DLD1 (cell line): Measurements from ENCODE around the gene PML.
"Not testable (repeated sequence)": the region's sequence is repeated elsewhere in the genome, so short reads cannot be mapped to it uniquely, and the experiment has no call there.

Experiments
- in situ Hi-C: cut with HindIII; loops from 2 replicates; pipeline ENCODE4 v1.10.0; 2017; ENCODE audit warnings: low sequenced_read_pairs

Gene PML

DNA sequence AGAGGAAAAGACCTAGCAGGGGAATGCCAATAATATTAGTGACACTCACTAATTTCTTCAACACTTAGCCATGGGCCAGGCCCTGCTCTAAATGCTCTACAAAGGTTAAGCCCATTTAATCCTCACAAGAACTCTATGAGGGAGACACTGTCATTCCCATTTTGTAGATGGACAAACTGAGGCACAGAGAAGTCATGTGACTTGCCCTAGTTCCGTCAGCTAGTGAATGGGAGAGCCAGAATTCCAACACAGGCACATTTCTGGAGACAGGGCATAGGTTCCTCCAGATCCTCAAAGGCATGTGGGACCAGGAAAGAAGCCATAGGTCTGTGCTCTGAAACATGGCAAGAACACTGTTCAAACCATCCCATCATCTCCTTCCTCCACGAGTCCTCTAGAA is 36.7 kb upstream of the PML start:
- in situ Hi-C loops, result no loop called here

DNA sequence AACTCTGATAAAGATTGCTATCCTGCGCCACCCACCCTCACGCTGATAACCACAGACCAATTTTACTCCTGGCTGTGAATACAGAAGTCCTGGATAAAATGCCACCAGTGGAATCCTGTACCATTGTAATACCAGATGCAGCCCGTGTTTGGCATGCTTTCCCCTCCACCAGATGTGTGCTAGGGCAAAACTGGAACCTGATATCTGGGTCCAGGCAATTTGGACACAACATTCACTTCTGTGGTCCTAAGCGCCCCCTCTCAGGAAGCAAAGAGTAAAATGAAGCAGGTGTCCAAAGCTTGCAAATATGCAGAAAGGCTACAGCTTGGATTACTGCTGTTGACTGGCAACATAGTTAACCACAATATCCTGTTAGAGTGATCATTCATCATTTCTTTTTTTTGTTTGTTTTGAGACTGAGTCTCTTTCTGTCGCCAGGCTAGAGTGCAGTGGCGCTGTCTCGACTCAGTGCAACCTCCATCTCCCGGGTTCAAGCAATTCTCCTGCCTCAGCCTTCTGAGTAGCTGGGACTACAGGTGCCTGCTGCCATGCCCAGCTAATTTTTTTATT is 35.4 kb upstream of the PML start:
- in situ Hi-C loops, result no loop called here

DNA sequence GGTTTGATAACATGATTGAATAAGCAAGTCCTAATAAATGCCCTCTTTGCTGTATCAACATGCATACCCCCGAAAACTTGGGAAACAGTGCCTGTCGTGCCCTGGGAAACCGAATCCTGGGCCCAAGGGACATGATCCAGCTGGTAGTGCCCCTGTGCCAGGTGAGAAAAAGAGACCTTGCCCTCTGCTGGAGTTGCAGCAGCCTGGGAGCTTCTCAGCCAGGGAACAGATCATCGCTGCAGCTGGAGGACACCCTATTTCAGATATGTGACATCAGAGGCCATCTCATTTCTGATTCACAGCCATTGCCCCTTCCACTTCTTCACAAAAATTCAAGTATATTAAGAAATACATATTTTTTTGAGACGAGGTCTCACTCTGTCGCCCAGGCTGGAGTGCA is 34.7 kb upstream of the PML start:
- in situ Hi-C loops, result no loop called here

DNA sequence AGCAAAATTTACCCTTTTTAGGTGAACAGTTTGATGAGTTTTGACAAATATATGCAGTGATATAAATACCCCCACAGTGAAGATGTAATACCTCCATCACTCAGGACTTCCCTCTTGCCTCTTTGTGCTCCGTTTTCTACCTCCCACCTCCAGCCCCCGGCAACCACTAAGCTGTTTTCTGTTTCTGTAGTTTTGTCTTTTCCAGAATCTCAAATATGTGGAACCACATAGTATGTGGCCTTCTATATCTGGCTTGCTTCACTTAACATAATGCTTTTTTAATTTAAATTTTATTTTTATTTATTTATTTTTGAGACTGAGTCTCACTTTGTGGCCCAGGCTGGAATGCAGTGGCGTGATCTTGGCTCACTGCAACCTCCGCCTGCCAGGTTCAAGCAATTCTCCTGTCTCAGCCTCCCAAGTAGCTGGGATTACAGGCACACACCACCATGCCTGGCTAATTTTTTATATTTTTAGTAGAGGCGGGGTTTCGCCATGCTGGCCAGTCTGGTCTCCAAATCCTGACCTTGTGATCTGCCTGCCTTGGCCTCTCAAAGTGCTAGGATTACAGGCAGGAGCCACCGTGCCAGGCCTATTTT is 33.9 kb upstream of the PML start:
- in situ Hi-C loops, result not testable (repeated sequence)

DNA sequence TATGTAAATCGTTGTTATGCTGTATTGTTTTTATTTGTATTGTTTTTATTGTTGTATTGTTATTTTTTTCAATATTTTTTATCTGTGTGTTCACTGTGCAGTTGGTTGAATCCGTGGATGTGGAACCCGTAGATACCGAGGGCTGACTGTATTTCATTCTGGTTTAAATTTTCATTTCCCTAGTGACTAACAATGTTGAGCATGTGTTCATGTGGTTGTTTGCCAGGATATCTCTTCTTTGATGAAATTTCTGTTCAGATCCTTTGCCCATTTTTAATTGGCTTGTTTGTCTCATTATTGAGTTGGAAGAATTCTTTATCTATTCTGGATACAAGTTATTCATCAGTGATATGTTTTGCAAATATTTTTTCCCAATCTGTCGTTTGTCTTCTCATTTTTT is 32.1 kb upstream of the PML start:
- in situ Hi-C loops, result no loop called here

DNA sequence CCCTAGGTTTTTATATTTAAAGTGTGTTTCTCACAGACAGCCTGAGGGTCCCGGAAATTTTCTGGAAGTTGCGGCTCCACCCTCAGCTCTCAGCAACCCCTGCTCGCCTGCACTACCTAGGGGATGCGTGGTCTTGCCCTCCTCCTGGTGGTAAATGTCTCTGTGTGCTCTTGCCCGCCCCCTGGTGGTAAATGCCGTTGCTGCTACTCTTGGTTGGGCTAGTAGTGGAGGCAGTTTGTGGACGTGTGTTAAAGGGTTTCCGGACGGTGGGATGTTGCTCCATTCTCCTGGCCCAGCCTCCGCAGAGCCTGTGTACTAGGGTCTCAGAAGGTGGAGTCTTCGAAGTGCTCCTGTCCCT is 29.8 kb upstream of the PML start:
- in situ Hi-C loops, result no loop called here

DNA sequence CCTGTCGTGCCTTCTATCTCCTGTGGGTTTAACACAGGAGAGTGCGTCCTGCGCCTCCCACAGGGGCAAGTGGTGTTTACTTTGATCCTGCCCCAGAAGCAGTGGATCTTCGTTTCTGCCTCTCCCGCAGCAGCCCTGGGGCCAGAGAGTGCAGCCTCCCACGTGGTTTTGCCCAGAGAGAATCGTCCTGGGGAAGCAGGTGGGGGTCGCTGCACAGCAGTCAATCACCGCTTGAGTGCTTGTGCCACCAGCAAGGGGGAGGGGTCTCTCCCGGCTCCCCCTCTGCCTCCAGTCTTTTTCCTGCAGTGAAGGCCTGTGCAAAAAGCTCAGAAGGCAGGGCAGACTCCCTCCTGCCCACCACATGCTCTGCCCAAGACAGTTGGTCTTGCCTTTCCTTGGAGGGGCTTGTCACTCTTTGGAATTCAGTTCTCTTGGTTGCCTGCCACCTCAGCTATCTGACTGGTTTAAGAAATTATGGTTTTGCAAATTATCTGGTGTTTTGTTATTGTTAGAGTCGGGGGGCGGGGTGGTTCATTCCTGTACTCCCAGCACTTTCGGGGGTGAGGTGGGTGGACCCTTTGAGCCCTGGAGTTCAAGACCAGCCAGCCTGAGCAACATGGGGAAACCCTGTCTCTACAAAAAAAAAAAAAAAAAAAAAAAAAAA is 29.3 kb upstream of the PML start:
- in situ Hi-C loops, result no loop called here

DNA sequence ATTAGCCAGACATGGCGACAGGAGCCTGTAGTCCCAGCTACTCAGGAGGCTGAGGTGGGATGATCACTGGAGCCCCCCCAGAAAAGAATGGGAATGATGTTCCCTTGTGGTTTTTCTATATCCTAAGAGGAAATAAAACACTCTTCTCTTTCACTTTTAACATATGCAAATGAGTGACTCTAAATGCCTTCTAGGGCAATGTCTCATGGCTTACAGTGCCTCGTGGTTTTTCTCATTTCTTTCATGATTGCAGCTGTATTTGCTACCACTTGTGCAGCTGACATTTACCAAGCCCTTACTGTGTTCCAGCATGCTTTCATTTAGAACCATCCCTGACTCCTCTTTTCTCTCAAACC is 28.8 kb upstream of the PML start:
- in situ Hi-C loops, result no loop called here

DNA sequence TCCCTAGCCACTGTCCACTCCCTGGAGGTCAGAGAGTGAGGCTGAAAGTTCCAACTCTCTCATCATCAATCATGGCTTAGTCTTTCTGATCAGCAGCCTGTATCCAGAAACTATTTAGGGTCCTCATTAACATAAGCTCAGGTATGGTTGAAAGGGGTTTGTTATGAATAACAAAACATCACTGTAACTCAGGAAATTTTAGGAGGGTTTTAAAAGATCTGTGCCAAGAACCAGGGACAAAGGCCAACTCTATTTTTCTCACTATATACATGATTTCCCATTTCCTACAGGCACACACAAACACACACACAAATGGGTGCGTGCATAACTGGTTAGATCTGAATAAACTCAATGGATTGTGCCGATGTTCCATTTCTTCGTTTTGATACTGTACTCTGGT is 26.1 kb upstream of the PML start:
- in situ Hi-C loops, result no loop called here

DNA sequence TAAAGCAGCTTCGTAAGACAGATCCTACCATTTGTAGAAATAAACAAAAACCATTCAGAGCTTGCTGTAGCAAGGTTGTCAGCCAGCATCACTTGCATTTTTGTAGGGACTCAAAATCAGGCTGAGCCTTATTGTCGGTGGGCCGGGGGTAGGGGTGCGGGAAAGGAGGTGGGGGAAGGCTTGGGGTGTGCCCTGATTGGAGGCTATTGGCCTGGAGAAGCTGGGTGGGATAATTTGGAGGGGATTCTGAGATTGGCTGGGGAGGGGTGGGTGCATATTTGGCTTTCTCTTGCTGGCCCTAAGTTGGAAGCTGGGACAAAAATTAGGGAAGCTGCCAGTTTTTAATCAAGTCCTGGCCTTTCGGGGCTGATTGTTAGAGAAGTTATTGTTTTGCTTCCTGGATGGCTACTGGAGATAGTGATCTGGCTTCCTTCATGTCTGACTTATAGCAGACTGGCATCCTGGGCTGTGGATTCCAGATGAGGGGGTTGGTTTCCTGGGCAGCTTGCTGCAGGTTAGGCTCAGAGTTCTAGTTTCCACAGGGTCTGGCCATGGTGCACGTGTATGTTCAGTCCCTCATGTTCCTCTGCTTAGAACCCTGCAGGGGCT is 25.3 kb upstream of the PML start:
- in situ Hi-C loops, result no loop called here

DNA sequence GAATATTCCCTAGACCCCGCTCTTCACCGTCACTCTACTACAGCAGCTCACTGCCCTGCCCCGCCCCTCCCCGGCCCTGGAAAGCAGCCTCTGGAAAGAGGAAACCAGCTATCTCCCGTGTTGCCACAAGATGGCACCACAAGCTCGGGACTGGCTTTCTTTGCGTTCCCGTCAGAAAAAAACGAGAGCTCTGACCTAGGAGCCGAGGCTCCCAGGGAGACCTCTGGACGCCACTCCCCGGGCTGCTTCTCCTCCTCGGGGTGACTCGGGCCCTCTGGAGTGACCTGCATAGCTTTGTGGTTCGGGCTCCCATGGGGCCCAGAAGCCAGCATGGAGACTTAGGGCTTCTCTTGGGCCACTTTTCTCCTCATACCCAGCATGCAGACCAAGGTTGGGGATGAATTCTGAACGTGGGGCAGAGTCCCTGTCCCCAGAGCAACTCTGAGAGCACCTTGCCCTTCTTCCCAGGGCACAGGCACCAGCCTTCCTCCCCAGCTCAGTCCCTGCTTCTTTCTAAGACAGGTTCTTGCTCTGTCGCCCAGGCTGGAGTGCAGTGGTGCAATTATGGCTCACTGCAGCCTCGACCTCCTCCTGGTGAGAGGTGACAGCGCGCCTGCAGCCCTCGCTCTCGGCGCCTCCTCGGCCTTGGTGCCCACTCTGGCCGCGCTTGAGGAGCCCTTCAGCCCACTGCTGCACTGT is 21.4 kb upstream of the PML start:
- in situ Hi-C loops, result no loop called here

DNA sequence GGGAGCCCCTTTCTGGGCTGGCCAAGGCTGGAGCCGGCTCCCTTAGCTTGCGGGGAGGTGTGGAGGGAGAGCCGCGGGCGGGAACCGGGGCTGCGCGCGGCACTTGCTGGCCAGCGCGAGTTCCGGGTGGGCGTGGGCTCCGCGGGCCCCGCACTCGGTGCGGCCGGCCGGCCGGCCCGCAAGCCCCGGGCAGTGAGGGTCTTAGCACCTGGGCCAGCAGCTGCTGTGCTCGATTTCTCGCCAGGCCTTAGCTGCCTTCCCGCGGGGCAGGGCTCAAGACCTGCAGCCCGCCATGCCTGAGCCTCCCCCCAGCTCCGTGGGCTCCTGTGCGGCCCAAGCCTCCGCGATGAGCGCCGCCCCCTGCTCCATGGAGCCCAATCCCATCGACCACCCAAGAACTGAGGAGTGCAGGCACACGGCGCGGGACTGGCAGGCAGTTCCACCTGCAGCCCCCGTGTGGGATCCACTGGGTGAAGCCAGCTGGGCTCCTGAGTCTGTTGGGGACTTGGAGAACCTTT is 20.8 kb upstream of the PML start:
- in situ Hi-C loops, result not testable (repeated sequence)

DNA sequence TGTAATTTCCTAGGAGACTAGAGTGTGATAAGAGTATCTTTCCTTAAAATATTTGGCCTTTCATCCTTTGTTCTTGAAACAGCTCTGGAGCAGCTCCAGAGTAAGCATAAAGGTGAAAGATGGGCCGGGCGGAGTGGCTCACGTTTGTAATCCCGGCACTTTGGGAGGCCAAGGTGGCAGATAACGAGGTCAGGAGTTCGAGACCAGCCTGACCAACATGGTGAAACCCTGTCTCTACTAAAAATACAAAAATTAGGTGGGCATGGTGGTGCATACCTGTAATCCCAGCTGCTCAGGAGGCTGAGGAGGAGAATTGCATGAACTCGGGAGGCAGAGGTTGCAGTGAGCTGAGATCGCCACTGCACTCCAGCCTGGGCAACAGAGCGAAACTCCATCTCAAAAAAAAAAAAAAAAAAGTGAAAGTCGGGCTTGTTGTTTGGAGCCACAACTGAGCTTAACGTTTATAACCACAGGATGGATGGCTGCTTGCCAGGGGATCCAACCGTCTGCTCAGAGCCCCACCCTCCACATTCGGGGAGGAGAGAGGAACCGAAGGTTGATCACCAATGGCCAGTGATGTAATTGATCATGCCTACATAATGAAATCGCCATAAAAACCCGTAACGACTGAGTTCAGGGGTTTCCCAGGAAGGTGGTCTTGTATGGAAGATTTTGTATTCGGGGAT is 18.9 kb upstream of the PML start:
- in situ Hi-C loops, result not testable (repeated sequence)

DNA sequence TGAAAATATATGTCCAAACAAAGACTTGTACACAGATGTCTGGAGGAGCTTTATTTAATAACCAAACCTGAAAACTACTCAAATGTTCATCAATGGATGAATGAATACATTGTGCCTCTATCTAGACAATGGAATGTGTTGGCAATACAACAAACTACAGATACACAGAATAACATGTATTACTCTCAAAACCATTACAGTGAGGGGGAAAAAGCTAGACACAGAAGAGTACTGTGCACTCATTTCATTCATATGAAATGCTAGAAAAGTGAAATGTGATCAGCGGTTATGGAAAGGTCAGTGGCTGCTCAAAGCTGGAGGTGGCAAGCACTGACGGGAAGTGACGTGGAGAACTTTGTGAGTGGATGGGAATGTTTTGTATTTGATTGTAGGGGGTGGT is 15.6 kb upstream of the PML start:
- in situ Hi-C loops, result no loop called here

DNA sequence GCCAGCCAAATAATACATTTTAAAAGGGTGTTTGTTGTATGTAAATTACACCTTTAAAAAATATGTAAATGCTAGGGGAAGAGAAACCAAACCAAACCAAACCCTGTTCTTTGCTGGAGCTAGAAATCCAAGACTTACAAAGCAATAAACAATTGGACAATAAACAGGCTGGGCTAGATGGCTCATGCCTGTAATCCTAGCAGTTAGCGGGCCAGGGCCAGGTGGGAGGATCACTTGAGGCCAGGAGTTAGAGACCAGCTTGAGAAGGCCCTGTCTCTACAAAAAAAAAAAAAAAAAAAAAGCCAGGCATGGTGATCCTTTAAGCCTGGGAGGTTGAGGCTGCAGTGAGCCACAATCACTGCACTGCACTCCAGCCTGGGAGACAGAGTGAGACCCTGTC is 14.9 kb upstream of the PML start:
- in situ Hi-C loops, result no loop called here

DNA sequence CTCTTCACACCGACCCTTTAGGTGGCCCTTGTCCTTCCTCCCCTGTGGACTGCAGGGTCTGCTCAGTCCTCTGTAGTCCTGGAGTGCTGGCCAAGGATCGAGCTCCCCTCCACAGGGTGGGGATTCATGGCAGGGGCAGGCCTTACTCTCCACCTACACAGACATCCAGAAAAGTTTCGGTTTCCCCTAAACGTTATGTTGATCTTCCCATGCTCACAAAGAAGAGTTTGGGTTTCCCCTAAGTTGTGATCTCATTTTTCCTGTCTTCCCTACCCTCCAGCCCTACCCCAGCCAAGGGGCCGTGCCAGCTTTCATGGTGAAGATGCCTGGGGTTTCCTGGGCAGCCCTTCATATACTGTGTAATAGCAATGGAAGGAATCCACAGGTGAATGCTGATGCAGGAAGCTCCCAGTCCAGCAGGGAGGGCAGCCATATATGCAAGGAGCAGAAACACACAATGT is 12.7 kb upstream of the PML start:
- in situ Hi-C loops, result no loop called here

DNA sequence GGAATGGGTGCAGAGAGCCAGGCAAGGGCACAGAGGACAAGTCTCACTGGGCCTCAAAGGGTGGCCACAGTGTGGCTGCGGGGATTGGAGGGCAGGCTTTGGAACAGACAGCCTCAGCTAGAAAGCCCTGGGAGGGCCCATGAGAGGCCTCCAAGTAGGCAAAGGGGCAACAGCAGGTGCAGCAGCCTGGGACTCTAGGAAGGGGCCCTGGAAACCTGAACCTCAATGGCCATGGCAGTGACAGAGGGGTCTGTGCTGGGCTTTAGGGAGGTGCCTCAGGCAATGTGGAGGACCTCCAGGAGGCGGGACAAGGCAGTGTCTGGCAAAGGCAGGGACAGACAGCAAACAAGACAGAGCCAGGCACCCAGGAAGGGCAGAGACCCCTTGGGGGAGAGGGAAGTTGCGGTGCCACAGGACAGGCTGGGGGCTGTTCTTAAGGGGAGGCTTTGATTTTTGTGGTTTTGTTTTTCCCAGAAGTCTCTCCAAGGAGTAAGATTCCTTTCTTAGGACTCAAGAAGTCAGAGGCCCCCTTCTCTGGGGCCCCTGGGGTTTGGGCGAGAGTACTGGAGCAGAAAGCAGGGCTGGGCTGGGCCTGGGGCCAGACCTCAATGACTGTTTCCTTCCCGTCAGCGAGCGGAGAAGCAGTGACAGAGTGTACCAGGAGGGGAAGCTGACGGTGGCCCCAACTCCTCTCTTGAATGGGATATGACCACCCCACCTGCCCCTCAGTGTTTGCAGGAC is 12.1 kb upstream of the PML start:
- in situ Hi-C loops, result no loop called here

DNA sequence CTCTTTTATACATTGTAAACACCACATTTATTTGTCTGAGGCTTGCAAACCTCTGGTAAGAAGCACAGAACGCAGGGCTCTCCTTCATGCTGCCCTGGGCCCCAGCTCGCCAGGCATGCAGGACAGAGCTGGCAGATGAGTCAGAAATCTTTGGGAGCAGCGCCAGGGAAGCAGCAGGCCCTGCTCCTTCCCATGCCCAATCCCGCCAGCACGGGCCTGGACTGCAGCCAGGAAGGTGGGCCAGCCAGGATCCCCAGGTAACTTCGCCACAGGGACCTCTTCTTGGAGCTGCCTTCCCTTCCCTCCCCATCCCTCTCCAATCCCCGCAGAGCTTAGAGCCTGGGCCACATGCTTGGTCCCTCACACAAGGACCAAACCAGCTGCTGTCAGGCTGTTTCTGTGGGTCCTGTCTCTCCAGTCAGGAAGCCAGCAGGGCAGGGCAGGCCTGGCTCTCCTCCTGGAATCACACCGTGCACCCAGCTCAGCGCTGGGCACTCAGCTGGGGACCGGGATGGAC is 11.2 kb upstream of the PML start:
- in situ Hi-C loops, result no loop called here

DNA sequence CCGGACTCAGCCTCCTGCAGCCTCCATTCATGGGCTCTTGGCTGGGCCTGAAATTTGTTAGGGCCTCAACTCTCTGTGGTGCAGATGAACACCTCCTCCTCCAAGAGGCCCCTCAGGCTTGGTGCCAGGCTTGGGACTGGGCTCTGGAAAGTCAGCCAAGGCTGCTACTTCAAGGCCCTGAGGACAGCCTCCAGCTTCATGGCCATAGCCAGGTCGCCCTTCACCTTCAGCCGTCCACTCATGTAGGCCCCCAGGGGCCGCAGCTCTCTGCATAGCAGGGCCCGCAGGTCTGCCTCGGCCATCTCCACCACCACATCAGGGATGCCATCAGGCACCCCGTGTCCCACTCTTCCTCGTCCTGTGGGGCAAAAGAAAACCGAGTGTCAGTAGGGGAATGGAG is 10.7 kb upstream of the PML start:
- in situ Hi-C loops, result no loop called here
